ENCODE data around the gene INPP4A. TPM values are rescaled to one million over a fixed set of nuclear protein-coding genes. Genes with fewer than 3 reads are reported as not detected.

Gene INPP4A
- total RNA-seq, 6 donors from 2014 or later, result 23.3 to 93.2 (median 36.5) TPM

DNA sequence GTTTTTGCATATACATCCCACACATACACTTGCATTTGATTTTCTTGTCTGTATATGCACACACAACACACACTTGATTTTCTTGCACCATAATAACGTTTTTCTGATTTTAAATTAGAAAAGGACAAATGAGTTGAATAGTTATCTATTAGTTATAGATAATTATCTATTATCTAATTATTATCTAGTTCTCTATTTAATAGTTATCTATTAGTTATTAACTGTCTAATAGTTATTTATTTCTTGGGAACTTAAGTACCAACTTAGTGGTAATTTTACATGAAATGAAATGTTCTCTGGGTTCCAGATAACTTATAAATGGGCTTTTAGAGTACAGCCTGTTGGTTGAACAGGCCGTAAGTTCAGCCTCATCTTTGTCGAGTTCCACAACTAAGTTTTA, 23.0 kb downstream of the INPP4A start:
- TF ChIP-seq, protein P1, sequence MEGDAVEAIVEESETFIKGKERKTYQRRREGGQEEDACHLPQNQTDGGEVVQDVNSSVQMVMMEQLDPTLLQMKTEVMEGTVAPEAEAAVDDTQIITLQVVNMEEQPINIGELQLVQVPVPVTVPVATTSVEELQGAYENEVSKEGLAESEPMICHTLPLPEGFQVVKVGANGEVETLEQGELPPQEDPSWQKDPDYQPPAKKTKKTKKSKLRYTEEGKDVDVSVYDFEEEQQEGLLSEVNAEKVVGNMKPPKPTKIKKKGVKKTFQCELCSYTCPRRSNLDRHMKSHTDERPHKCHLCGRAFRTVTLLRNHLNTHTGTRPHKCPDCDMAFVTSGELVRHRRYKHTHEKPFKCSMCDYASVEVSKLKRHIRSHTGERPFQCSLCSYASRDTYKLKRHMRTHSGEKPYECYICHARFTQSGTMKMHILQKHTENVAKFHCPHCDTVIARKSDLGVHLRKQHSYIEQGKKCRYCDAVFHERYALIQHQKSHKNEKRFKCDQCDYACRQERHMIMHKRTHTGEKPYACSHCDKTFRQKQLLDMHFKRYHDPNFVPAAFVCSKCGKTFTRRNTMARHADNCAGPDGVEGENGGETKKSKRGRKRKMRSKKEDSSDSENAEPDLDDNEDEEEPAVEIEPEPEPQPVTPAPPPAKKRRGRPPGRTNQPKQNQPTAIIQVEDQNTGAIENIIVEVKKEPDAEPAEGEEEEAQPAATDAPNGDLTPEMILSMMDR (IDR thresholded peaks at IDR 0.05), result no peak
- TF ChIP-seq EP300 (IDR thresholded peaks at IDR 0.05), result no peak
- TF ChIP-seq POLR2AphosphoS5 (IDR thresholded peaks at IDR 0.05), result no peak
- TF ChIP-seq POLR2A (IDR thresholded peaks at IDR 0.05), result no peak
- no peak for DNase-seq
- no peak overlapping the region for H3K27ac ChIP-seq
- H3K36me3 ChIP-seq, result no peaks in the 10 kb centered on the region
- no peaks in the 10 kb centered on the region for H3K9me3 ChIP-seq
- WGBS, 2 donors, result 89 to 95% methylated on average over 3 of the region's 3 CpGs
- H3K27me3 ChIP-seq, result no peaks in the 10 kb centered on the region
- ATAC-seq (ENCODE audit: low FRiP score in 2 of 2), result no peak
- no peak overlapping the region for H3K4me3 ChIP-seq
- peaks cover 36 to 56% (median 51%) of the 10 kb centered on the region in 4 donors for H3K4me1 ChIP-seq

DNA sequence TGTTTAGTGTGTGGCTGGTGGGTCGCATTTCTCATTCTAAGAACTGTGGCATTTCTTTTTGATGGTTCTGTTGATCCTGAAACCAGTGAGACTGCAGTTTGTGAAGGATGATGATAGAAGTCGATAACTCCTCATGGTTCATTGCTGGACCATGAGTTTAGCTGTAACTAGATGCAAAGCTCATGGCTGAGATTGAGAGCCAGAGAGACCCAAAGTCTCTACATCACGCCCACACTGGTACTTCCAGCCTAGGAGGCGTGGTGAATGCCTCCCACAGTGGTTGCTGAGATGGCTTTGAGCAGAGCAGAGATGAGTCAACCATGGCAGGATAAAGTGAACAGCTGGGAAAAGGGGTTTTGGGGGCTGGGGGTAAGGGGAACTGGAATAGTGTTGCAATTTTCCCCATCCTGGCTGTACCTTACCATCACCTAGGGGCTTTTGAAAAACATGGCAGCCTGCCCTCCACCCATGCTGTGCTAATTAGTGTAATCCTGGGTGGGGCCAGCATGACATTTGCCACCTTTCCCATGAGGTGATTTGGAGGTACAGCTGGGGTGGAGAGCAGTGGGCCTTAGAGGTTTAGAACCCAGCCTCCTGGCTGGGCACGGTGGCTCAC, 24.1 kb downstream of the INPP4A start:
- no peak for DNase-seq
- no peaks in the 10 kb centered on the region for H3K9me3 ChIP-seq
- WGBS, 2 donors, result 85 to 96% methylated on average over 5 of the region's 5 CpGs

DNA sequence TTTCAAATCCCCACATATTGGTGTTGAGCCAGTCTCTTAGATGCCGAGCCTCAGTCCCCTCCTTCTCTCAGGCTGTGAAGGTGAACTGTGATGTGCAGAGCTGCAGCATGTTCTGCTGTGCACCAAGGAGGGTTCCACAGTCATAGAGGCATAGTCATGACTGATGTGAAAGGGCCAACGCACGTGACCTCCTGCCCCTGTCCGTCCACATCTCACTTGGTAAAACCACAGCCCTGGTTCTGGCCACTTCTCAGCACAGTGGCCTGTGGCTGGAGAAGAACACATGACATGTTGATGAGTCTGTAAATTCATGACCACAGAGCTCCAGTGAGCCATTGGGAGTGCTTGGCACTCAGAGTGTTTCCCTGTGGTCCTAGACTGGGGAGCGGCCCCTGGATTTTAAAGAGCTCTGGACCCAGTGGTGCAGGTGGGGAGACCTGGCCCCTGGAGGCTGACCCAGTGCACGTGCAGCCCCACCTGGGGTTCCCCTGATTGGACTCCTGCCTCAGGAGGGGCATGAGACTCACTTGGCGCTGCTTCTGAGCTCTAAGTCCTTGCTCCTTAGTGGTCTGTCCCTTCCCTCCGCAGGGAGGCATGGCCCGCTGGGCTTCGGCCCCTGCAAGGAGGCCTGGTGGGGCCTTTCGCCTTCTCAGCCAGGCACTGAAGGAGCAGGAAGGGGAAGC, 25.3 kb downstream of the INPP4A start:
- Histone ChIP-seq H3K4me1 (peaks cover 37 to 57% (median 52%) of the 10 kb centered on the region in 4 donors), H3K27me3 (no peaks in the 10 kb centered on the region), H3K4me3 (no peak overlapping the region), H3K27ac (no peak overlapping the region), H3K36me3 (no peaks in the 10 kb centered on the region), H3K9me3 (no peaks in the 10 kb centered on the region)
- ATAC-seq (ENCODE audit: low FRiP score in 2 of 2), result no peak
- DNase-seq, result peak in 1 of 2 donors; percentile 68
- WGBS, 2 donors, result 86 to 94% methylated on average over 4 to 11 of the region's 11 CpGs
- TF ChIP-seq, protein P1 (IDR thresholded peaks at IDR 0.05), result no peak
- no peak for TF ChIP-seq EP300 (IDR thresholded peaks at IDR 0.05)
- no peak for TF ChIP-seq POLR2A (IDR thresholded peaks at IDR 0.05)
- no peak for TF ChIP-seq POLR2AphosphoS5 (IDR thresholded peaks at IDR 0.05)

More for the DNA sequence above, 24.1 kb downstream of the INPP4A start:
- no peak overlapping the region for H3K4me3 ChIP-seq
- H3K4me1 ChIP-seq, result peaks cover 43 to 56% (median 50%) of the 10 kb centered on the region in 4 donors
- TF ChIP-seq POLR2AphosphoS5 (IDR thresholded peaks at IDR 0.05) (no peak), EP300 (IDR thresholded peaks at IDR 0.05) (no peak), POLR2A (IDR thresholded peaks at IDR 0.05) (no peak)
- TF ChIP-seq, protein P1 (IDR thresholded peaks at IDR 0.05), result no peak
- ATAC-seq (ENCODE audit: low FRiP score in 2 of 2), result no peak
- no peaks in the 10 kb centered on the region for H3K36me3 ChIP-seq
- no peak overlapping the region for H3K27ac ChIP-seq
- H3K27me3 ChIP-seq, result no peaks in the 10 kb centered on the region

DNA sequence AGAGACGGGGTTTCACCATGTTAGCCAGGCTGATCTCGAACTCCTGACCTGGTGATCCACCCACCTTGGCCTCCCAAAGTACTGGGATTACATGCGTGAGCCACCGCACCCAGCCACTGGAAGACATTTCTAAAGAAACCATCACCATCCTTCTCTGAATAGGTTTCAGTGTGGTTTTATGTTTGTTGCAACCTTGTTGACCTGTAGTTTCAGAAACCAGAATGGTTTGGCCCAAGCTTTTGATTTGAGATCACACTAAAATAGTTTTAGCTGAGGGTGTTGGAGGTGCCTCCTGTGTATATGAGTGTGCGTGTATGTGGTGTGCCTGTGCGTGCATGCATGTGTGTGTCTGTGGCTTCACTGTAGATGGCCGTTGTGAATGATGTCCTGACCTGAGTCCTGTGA, 26.2 kb downstream of the INPP4A start:
- no peaks in the 10 kb centered on the region for H3K9me3 ChIP-seq
- peaks cover 28 to 57% (median 48%) of the 10 kb centered on the region in 4 donors for H3K4me1 ChIP-seq

More for the DNA sequence above, 26.2 kb downstream of the INPP4A start:
- WGBS, 2 donors, result 90 to 93% methylated on average over 6 to 7 of the region's 7 CpGs
- Histone ChIP-seq H3K36me3 (no peaks in the 10 kb centered on the region), H3K4me3 (no peak overlapping the region), H3K27ac (no peak overlapping the region), H3K27me3 (no peaks in the 10 kb centered on the region)
- ATAC-seq (ENCODE audit: low FRiP score in 2 of 2) (no peak), DNase-seq (no peak)
- no peak for TF ChIP-seq POLR2AphosphoS5 (IDR thresholded peaks at IDR 0.05)
- TF ChIP-seq EP300 (IDR thresholded peaks at IDR 0.05), result no peak
- TF ChIP-seq, protein P1 (IDR thresholded peaks at IDR 0.05), result no peak
- TF ChIP-seq POLR2A (IDR thresholded peaks at IDR 0.05), result no peak

Data from upper lobe of left lung (tissue), 6 donors.